Measurements from ENCODE around the gene ZNHIT2.
"Not testable (repeated sequence)": the region's sequence is repeated elsewhere in the genome, so short reads cannot be mapped to it uniquely, and the experiment has no call there.

Gene ZNHIT2

DNA sequence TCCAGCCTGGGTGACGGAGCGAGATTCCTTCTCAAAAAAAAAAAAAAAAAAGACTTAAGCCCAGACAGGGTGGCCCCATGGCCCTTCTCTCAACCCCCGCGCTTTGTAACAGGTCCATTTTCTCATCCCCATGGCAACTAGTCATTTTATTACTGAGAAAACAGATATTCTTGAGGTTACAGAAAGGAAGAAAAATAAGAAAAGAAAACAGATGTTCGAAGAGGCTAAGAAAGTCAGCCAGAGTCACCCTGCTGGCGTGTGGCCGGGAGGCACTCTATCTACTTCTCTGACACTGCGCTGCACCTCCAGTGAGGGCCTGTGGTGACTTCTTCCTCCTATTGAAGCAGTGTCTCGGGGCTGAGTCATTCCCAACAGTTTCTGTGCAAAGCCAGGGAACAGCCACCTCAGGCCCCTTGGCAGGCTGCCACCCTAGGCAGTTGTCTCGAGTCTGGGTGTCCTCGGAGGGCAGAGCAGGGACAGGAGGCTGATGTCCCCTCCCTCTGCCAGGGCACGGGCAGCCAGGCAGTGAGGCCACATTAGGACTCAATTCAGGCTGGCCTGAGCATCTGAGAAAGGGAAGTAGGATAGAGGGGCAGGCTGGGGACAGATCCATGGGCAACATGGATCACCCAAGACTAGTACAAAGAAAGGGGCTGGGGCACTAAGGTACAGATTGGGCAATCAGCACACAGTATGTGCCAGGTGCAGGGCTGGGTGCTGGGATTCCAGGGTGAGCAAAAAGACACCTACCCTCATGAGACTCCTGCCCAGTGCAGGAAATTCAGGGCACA is 33.2 kb upstream of the ZNHIT2 start:
- H3K9me3 ChIP-seq: no peaks in the 10 kb centered on the region
- no peaks in the 10 kb centered on the region for H3K36me3 ChIP-seq
- peak; percentile 81 for DNase-seq
- H3K4me1 ChIP-seq: no peaks in the 10 kb centered on the region
- H3K27me3 ChIP-seq: no peaks in the 10 kb centered on the region
- TF ChIP-seq, protein P1, sequence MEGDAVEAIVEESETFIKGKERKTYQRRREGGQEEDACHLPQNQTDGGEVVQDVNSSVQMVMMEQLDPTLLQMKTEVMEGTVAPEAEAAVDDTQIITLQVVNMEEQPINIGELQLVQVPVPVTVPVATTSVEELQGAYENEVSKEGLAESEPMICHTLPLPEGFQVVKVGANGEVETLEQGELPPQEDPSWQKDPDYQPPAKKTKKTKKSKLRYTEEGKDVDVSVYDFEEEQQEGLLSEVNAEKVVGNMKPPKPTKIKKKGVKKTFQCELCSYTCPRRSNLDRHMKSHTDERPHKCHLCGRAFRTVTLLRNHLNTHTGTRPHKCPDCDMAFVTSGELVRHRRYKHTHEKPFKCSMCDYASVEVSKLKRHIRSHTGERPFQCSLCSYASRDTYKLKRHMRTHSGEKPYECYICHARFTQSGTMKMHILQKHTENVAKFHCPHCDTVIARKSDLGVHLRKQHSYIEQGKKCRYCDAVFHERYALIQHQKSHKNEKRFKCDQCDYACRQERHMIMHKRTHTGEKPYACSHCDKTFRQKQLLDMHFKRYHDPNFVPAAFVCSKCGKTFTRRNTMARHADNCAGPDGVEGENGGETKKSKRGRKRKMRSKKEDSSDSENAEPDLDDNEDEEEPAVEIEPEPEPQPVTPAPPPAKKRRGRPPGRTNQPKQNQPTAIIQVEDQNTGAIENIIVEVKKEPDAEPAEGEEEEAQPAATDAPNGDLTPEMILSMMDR (IDR thresholded peaks at IDR 0.05; ENCODE audit: low read depth, low read length): no peak
- no peak overlapping the region for H3K4me3 ChIP-seq (ENCODE audit: low read depth, low read length)

DNA sequence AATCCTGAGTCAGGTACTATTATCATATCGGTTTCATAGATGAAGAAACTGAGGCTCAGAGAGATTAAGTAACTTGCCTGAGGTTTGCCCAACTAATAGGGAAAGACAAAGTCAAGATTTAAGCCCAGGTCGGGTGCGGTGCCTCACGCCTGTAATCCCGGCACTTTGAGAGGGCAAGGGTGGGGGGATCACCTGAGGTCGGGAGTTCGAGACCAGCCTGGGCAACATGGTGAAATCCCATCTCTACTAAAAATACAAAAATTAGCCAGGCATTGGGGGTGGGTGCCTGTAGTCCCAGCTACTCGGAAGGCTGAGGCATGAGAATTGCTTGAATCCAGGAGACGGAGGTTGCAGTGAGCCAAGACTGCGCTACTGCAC is 32.6 kb upstream of the ZNHIT2 start:
- not testable (repeated sequence) for H3K27me3 ChIP-seq; H3K9me3 ChIP-seq; H3K36me3 ChIP-seq; H3K4me1 ChIP-seq; DNase-seq; H3K4me3 ChIP-seq (ENCODE audit: low read depth, low read length)

DNA sequence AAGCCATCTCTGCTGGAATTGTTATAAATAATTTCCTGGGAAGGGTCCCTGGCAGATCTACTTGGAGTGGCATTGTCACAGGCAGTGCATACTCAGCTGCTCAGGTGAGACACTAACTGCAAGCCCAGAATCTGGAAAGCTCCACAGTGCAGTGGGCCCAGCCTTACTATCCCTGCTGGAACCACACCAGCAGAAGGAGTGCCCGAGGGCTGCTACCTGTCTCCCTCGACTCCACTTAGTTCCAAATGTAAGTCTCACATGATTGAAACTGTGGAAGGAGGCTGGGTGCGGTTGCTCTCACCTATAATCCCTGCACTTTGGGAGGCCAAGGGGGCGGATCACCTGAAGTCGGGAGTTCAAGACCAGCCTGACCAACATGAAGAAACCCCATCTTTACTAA is 31.2 kb upstream of the ZNHIT2 start:
- H3K27me3 ChIP-seq: no peaks in the 10 kb centered on the region
- TF ChIP-seq, protein P1 (IDR thresholded peaks at IDR 0.05; ENCODE audit: low read depth, low read length): no peak
- DNase-seq: no peak
- no peak overlapping the region for H3K4me3 ChIP-seq (ENCODE audit: low read depth, low read length)
- H3K4me1 ChIP-seq: no peaks in the 10 kb centered on the region
- no peaks in the 10 kb centered on the region for H3K9me3 ChIP-seq
- H3K36me3 ChIP-seq: no peaks in the 10 kb centered on the region

DNA sequence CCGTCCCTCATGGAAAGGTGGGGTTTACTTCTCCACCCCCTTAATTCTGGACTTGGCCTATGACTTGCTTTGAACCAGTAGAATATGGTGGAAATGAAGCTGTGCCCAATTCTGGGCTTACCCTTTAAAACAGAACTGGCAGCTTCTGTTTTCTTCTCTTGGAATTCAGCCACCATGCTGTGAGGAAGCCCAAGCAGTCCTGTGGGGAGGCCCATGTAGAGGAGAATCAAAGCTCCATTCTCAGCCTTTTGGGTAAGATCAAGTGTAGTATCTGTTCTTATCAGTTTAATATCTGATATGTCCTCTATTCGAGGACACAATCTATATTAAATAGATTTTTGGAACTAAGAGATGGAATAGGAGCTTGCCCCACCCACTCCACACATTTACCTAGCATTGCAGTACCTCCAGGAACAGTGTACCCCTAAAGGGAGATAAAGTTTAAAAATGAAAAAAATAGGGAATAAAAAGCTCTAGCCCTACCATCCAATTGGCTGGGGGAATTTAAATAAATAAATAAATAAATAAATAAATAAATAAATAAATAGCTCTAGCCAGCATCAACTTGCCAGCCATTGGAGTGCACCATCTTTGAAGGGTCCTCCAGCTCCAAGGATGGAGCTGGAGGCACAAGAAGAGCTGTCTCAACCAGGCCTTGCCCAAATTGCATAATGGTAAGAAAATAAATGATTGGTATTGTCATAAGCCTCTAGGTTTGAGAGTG is 30.0 kb upstream of the ZNHIT2 start:
- H3K4me3 ChIP-seq (ENCODE audit: low read depth, low read length): no peak overlapping the region
- no peaks in the 10 kb centered on the region for H3K4me1 ChIP-seq
- H3K9me3 ChIP-seq: no peaks in the 10 kb centered on the region
- no peaks in the 10 kb centered on the region for H3K27me3 ChIP-seq
- no peaks in the 10 kb centered on the region for H3K36me3 ChIP-seq
- TF ChIP-seq, protein P1 (IDR thresholded peaks at IDR 0.05; ENCODE audit: low read depth, low read length): no peak
- no peak for DNase-seq

DNA sequence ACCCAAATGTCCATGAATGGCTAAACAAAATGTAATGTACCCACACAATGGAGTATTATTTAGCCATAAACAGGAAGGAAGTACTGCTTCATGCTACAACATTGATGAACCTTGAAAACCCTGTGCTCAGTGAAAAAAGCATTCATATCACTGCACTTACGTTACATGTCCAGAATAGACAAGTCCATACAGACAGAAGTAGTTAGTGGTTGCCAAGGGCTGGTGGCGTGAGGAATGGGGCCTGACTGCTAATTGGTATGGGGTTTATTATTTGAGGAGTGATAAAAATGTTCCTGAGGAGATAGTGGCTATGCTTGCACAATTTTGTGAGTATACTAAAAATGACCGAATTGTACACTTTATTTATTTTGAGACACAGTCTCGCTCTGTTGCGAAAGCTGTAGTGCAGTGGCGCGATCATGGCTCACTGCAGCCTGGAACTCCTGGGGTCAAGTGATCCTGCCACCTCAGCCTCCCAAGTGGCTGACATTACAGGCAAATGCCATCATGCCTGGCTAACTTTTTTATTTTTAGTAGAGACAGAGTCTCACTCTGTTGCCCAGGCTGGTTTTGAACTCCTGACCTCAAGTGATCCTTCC is 24.5 kb upstream of the ZNHIT2 start:
- Histone ChIP-seq H3K27me3 (no peaks in the 10 kb centered on the region), H3K4me1 (no peaks in the 10 kb centered on the region), H3K9me3 (no peaks in the 10 kb centered on the region), H3K36me3 (no peaks in the 10 kb centered on the region), H3K4me3 (ENCODE audit: low read depth, low read length) (no peak overlapping the region)
- DNase-seq: no peak
- TF ChIP-seq, protein P1 (IDR thresholded peaks at IDR 0.05; ENCODE audit: low read depth, low read length): no peak

DNA sequence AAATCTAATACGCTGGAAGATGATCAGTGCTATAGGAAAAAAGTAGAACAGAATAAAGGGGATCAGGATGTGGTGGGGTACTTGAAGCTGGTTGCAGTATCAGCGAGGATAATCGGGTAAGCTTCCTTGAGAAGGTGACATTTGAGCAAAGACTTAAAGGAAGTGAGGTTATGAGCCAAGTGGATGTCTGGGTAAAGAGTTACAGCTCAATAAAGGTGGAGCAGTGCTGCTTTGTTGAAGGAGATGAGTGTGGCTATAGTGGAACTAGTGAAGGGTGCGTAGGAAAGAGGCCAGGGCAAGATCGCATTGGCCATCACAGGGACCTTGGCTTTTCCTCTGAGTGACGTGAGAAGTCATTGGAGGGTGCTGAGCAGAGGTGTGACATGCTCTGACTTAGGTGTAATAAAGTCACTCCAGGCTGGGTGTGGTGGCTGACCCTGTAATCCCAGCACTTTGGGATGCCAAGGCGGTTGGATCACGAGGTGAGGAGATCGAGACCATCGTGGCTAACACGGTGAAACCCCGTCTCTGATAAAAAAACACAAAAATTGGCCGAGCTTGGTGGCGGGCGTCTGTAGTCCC is 19.1 kb upstream of the ZNHIT2 start:
- no peak for DNase-seq
- H3K4me3 ChIP-seq (ENCODE audit: low read depth, low read length): no peak overlapping the region
- no peaks in the 10 kb centered on the region for H3K9me3 ChIP-seq
- H3K4me1 ChIP-seq: no peaks in the 10 kb centered on the region
- TF ChIP-seq, protein P1 (IDR thresholded peaks at IDR 0.05; ENCODE audit: low read depth, low read length): no peak
- H3K27me3 ChIP-seq: no peaks in the 10 kb centered on the region
- no peaks in the 10 kb centered on the region for H3K36me3 ChIP-seq

Measured in BE2C (cell line).